Adipose tissue (tissue), 3 donors: ENCODE results near the gene NAA80. TPM values are rescaled to one million over a fixed set of nuclear protein-coding genes. Genes with fewer than 3 reads are reported as not detected.
"Not testable (repeated sequence)": the region's sequence is repeated elsewhere in the genome, so short reads cannot be mapped to it uniquely, and the experiment has no call there.

Experiments used
- H3K27ac ChIP-seq: one replicate; pipeline ENCODE4 v1.5.1; 2013; ENCODE audit warnings: low read depth, low read length
- WGBS, 3 donors: extraction: QIAGEN DNeasy Blood & Tissue Kit; methylation state at CpG; one replicate each; pipeline ENCODE4 v1.1.7; 2013; 5-methylcytosine and 5-hydroxymethylcytosine counted together
- polyA plus RNA-seq, 3 donors: library from polyadenylated mRNA; stranded (reverse); fragments of 200-250 nt; gene quantifications; one replicate each; pipeline ENCODE4 v1.2.3, GENCODE V29; 2013
- donor health status: healthy with polysubstance abuse.
- donor health status: Bipolar disorder and iron deficiency.
- donor health status: healthy.

Gene NAA80
- polyA plus RNA-seq, 3 donors: 7.0 to 14.4 (median 7.6) TPM

DNA sequence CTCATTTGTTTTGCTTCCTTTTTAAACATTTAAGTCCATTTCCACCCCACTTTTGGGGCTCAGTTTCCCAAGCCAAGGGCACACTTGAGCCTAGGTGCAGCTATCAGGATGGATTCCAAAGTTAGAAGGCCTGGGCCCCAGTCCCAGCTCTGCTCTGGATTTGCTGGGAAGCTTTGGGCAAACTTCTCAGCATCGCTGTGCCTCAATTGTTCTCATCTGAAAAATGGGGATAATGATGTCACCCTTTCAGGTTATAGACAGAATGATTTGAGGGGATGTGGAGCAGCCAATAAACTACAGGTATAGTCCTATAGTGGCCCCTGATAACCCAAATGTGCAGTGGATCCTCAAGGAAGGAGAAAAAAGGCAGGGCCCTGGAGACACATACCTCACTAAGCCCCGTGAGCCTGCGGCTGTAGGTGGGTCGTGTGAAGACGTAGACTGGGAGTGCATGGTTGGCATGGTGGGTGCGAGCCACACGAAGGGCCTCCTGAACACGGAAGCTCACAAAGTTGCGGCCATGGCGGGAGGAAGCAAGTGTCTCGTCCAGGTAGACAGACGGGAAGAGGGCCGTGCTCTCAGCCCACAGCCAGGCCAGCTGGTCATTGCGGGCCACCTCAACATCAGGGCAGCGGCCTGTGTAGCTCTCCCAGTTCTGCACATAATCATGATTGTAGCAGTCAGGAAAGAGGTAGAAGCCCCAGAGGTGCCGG lies 20.1 kb upstream of the NAA80 start:
- WGBS, 3 donors: 80 to 85% (median 81%) methylated on average over 16 of the region's 16 CpGs
- no peak overlapping the region for H3K27ac ChIP-seq

DNA sequence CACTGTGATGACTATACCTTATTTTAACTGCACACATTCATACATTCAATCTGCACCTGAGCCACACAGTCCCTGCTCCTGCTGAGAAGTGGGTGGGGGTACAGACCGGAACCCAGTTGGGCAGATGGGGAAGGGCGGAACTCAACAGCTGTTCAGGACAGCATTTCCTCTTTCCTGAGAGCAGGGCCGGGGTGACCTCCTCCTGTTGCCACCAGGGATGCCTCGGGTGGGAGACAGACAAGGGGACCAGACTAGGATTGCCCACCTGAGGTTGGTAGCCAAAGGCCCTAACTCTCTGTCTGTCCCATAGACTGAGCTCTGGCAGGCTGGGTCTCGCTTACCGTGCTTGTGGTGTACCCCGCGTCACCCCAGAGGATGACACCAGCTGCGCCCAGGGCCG lies 19.4 kb upstream of the NAA80 start:
- WGBS, 3 donors: 57 to 83% (median 61%) methylated on average over 10 of the region's 10 CpGs
- H3K27ac ChIP-seq: no peak overlapping the region

DNA sequence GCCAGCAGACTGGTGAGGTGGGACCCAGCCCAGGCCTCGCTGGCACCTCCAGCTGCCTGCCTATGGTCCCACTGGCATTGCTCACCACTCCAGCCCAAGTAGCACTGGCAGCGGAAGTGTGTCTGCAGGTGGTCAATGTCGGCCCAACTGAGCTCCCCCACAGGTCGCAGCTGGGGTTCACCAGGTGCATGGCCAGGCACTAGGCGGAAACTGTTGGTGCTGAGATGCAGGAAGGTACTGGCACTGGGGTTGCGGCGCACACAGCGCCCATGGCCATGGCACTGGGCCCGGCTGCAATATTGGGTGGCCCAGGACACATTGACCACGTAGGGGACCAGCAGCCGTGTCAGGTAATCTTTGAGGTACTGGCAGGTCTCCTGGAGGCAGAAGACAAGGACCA lies 19.0 kb upstream of the NAA80 start:
- H3K27ac ChIP-seq: no peak overlapping the region
- 80 to 86% (median 83%) methylated on average over 11 of the region's 11 CpGs for WGBS, 3 donors

DNA sequence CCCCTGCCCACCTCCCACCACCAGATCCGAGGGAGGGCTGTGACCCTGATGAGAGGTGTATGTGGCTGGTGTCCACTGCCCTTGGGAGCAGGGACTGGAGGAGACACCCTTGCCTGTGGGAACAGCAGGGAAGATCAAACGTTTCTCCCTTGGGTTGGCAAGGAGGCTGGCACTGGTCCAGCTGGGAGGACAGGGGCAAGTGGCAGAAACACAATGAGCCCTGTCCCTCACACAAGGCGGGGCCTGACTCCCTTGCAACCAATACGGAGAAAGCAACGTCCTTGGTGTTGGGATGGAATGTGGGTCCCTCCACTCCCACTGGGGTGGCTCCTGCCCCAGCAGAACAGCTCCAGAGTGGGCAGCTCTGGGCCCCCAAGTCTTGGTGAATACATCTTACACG lies 18.1 kb upstream of the NAA80 start:
- 56 to 70% (median 68%) methylated on average over 6 of the region's 6 CpGs for WGBS, 3 donors
- no peak overlapping the region for H3K27ac ChIP-seq

DNA sequence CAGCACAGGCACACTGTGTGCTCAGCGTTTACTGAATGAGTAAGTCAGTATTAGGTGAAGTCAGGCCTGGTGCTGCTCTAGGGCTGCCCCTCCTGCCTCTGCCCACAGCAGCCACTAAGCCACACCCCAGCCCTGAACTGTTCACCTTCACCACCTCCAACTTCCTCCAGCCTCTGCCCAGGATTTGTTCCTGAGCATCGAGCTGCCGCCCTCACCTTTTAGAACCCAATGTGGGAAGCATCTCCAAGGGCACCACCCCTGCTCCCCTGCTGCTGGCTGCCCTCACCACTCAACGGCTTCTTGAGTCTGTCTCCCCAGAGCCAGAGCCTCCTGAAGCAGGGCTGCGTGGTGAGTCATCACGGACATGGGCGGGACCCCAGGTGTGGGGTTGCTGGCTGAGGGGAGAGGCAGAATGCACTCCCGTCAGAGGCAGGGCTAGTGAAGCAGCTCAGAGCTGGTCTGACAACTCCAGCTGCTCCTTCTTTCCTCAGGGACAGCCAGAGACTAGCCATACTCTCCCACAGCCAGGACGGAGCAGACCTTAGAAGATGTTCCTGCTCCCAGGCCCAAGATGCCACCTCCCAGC lies 17.5 kb upstream of the NAA80 start:
- H3K27ac ChIP-seq: no peak overlapping the region
- 56 to 78% (median 63%) methylated on average over 9 of the region's 9 CpGs for WGBS, 3 donors

DNA sequence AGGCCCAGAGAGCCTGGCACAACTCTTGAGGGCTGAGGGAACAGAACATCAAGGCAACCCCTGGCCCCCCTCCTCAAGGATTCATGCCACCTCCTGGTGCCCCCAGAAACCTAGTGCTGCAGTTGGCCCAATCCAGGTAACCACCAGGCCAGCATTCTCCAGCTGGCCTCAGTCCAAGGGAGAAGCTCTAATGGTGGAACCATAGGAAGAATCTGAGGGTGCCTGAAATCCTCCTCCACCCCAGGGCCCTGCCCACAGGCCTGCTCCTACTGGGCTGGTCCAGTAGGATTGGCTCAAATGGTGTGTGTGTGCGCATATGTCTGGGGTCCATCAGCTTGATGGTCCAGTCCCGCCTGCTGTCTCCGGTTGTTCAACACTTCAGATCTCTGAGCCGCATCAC lies 15.6 kb upstream of the NAA80 start:
- 97 to 100% (median 98%) methylated on average over 4 of the region's 4 CpGs for WGBS, 3 donors
- H3K27ac ChIP-seq: no peak overlapping the region

DNA sequence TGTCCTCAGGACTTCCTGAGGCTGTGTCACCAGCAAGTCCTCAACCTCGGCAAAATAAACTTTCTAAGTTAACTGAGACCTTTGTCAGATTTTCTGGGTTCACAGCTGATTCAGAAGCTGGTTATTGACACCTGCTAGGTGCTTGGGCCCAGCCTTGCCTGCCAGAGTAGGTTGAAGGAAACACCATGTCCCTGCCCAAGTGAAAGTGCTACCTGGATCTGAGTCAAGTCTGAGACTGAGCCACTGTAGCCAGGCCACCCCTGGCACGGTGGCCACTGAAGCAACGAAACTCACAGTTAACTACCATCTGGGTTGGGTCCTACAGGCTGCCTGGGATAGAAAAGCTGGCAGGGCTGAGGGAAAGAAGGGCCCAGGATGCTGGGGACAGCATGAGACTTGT lies 15.1 kb upstream of the NAA80 start:
- 66 to 84% (median 83%) methylated on average over 3 of the region's 3 CpGs for WGBS, 3 donors
- H3K27ac ChIP-seq: no peak overlapping the region

DNA sequence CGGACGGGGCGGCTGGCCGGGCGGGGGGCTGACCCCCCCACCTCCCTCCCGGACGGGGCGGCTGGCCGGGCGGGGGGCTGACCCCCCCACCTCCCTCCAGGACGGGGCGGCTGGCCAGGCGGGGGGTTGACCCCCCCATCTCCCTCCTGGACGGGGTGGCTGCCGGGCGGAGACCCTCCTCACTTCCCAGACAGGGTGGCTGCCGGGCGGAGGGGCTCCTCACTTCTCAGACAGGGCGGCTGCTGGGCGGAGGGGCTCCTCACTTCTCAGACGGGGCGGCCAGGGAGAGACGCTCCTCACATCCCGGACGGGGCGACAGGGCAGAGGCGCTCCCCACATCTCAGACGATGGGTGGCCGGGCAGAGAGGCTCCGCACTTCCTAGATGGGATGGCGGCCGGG lies 12.8 kb upstream of the NAA80 start:
- WGBS, 3 donors: 90 to 97% (median 92%) methylated on average over 12 to 31 of the region's 32 CpGs
- not testable (repeated sequence) for H3K27ac ChIP-seq

DNA sequence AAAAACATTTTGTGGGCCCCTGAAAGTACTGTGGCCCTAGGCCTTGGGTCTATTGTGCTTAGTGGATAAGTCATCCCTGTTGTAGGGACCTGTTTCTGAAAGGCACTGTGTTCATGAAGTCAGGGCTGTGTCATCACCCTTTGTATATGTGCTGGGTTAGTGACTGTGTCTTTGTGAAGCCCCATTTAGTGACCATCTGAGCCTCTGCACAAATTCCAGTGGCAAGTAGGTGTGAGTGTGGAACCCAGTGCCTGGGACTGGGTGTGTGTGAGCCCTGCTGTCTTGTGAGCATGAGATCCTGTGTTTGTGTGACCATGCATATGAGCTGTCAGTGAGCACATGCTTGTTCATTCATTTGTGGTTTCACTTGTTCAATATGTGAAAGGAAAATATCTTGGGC lies 5.4 kb upstream of the NAA80 start:
- no peak overlapping the region for H3K27ac ChIP-seq

DNA sequence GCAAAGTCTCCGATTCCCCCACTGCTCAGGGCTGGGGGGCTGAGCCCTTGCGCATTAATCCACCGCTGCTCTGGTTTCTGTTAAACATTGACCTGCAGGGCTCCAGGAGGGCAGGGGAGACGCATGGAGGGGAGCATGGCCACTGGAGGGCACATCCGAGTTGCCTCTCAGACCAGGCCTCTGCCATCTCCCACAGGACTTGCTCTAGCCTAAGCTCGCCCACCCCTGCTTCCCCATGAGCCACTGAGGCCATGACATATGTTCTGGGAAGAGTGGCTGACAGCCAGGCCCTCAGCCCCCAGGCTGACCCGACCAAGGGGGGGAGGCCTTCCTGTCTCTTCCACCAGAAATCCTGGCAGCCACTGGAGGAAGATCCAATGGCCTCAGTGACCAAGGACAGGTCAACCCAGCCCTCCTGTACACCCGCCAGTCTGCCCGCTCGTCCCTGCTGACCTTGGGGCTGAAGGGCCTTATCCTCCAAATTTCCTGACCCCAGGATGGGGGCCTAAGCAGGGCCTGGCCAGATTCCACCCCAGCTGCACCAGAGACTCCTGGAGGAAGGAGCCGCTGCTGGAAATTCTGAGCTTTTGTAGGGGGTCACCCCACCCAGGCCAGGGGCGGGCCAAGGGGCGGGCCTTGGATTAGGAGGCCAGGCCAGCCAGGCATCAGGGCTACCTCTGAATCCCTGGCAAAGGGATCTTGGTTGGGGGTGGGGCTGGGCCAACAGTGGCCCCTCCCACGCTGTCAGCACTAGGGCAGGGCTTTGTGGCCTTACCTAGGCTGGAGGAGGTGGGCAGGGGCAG lies 4.0 kb upstream of the NAA80 start, which contains the start of gene HYAL1:
Gene HYAL1 (minus strand): TSS at position 562 of the 803 bp plus-strand sequence. CDS start 618 bp downstream, outside the sequence.
- H3K27ac ChIP-seq: no peak within 1 kb of the TSS
- WGBS, 3 donors: 51 to 55% (median 54%) methylated on average over 14 of the region's 14 CpGs

DNA sequence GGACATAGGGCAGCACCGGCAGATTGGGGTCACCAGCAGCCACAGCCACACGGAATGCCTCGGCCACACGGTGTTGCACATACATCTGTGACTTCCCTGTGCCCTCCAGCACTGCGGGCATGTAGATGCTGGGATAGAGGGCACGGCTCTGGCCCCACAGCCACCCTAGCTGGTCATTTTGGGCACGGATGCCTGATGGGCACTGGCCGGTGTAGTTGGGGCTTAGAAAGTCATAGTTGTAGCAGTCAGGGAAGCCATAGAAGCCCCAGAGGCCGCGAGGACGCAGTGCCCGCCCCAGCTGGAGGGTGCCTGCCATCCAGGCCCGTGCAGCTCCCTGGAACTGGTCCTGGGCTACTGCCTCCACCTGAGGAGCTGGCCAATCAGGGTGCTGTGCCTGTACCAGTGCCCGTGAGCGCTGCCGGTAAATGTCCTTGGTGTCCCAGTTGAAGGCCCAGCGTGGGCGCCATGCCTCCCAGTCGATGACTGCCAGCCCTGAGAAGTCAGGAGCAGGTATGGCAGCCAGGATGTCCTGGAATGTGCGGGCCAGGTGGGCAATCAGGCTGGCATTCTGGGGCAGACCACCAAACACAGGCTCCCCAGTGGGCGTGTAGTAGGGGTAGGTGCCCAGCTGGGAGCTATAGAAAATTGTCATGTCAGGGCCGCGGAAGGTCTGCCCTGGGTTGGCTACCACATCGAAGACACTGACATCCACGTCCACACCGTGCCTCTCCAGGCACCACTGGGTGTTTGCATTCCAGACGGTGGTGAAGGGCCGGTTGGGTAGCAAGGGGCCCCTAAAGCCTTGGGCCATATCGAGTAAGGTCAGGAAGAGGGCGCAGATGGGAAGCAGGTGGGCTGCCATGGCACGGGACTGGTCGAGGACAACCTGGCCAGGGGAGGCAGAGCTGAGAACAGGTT lies 3.1 kb upstream of the NAA80 start:
- H3K27ac ChIP-seq: no peak overlapping the region
- WGBS, 3 donors: 82 to 88% (median 85%) methylated on average over 32 of the region's 32 CpGs

DNA sequence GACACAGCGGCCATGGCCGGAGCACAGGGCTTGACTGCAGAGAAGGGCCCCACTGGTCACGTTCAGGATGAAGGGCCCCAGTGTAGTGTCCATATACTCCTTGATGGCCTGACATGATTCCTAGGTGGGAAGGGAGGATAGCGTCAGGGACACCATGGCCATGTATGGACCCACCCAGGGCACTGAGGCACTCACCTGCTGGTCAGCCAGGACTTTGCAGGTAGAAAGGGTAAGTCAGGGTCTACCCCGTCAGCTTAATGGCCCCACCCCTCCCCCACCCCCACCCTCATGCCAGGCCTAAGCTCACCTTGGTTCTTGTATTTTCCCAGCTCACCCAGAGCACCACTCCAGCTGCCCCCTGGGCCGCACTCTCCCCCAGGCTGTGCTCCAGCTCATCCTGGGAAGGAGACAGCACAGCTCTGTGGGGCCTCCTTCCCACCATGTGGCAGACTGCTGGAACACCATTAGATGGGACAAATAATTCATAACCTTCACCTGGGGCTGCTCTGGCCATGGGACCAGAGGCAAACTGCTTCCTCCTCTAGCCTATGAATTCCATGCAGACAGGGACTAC lies 1.6 kb upstream of the NAA80 start:
- 85 to 98% (median 88%) methylated on average over 6 of the region's 6 CpGs for WGBS, 3 donors
- peak overlapping the region; percentile 40 for H3K27ac ChIP-seq

DNA sequence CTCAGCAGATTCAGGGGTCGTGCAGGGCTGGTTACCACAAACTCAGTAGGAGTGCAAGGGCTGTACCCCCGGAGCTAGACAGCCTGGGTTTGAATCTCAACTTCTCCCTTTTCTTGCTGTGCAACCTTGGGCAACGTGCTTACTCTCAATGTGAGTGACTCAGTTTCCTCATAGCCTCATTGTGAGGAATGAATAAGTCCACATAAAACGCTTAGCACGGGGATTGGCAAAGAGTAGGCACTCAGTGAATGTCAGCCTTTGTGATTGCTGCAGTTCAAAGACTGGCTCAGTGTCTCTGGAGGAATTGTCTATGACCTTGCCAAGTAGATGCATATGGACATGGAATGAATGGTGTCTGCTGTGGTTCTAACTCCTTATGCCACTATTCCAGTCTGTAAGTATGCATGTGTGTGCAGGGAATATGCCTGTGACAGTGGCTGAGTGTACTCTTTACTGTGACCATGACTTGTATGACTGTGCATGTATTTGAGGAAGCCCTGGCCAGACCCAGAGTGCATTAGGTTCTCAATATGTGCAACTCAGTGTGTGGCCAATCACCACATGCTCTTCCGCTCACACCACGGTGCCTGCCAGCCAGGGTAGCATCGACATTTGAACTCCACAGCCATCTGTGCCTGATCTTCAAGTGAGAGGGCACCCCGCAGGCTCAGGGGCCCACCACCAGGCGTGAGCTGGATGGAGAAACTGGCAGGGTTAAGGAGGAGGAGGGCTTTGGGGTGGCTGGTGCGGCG lies 900 bp upstream of the NAA80 start:
- H3K27ac ChIP-seq: peak overlapping the region; percentile 40
- 39 to 52% (median 40%) methylated on average over 12 of the region's 12 CpGs for WGBS, 3 donors

DNA sequence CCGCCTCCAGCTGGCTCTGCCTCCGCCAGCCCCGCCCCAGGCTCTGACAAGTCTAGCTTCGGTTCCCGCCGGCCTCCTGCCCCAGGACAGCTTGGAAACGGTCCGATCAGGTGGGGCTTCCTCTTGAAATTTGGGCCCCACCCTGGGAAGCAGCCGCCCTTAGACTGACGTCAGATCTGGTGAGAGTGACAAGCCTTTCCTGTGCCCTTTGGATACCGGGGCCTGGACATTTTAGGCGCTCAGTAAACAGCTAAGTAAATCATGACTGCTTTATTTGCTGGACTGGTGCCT lies 378 bp upstream of the NAA80 start:
- 0 to 2% (median 1%) methylated on average over 12 of the region's 12 CpGs for WGBS, 3 donors
- peak overlapping the region; percentile 29 for H3K27ac ChIP-seq

DNA sequence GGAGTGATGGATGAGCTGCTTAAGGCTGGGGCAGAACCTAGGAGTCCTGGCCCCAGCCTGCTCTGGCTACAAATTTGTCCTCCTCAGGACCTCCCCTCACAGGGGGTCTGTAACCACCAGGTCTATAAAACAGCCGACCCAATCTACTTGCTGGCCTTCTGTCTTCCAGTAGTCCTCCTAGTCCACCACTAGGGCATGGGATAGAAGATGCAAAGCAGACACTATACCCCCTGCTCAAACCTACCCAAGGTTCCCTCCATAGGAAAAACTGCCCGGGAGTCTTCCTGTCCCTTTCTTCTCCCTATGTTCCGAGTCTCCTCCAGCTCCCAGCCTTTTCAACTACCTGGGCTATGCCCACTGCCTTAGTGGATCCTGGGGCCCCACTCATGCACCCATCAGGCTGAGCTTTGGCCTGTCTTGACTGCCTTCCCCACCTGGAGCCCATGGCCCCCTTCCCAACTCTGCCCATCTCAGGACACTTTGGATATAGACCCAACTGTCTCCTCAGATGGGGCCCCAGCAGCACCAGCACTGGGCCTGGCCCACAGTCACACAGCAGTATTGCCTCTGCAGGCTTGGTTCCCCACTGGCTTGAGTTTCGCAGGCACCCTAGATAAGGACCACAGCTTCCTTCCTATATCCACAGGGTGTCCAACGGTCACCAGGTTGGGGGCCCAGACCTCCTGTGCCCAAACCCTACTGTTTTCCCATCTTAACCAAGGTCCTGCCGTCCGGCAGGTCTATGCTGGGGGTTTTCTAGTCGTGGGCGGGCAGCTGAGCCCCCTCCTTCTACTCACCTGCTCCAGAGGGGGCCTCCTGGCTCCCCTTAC lies 1.1 kb downstream of the NAA80 start:
- 33 to 56% (median 33%) methylated on average over 9 of the region's 9 CpGs for WGBS, 3 donors
- no peak overlapping the region for H3K27ac ChIP-seq

DNA sequence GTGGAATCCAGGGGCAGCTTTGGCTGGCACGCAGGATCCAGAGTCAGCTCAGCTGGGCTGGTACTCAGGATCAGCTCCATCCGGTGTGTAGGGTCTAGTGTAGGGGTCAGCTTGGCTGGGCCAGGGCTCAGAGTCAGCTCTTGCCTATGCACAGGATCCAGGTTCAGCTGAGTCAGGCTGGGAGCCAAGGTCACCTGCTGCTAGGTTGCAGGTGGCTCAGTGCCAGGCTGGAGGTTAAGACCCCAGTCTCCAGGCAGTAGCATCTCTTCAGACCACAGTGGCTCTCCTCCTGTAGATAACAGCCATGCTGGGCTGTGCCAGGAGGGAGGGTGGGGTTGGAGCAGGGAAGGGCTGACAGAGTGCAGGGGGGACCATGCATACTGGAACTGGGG lies 1.8 kb downstream of the NAA80 start:
- WGBS, 3 donors: 72 to 100% (median 89%) methylated on average over 2 of the region's 2 CpGs

More for the DNA sequence above, 1.8 kb downstream of the NAA80 start:
- no peak overlapping the region for H3K27ac ChIP-seq
